ENCODE data around the gene GALNT10.

The GALNT10 gene

GRCh38 chr5:154222414-154222813, 31.9 kb downstream of the GALNT10 start:
- TF ChIP-seq CTCF (IDR thresholded peaks at IDR 0.05), result no peak
- Histone ChIP-seq H3K27ac (no peak overlapping the region), H3K4me3 (no peak overlapping the region)
- no peak for DNase-seq (ENCODE audit: low spot score)

GRCh38 chr5:154223320-154223719, 32.8 kb downstream of the GALNT10 start:
- H3K27ac ChIP-seq, result no peak overlapping the region
- DNase-seq (ENCODE audit: low spot score), result no peak
- H3K4me3 ChIP-seq, result no peak overlapping the region
- no peak for TF ChIP-seq CTCF (IDR thresholded peaks at IDR 0.05)

- no peak for DNase-seq (ENCODE audit: low spot score)
- H3K4me3 ChIP-seq, result no peak overlapping the region
- no peak for TF ChIP-seq CTCF (IDR thresholded peaks at IDR 0.05)
- H3K27ac ChIP-seq, result no peak overlapping the region
These were observed 36.6 kb downstream of the GALNT10 start for GRCh38 chr5:154227090-154227489.

GRCh38 chr5:154228696-154229095, 38.2 kb downstream of the GALNT10 start:
- Histone ChIP-seq H3K27ac (no peak overlapping the region), H3K4me3 (no peak overlapping the region)
- DNase-seq (ENCODE audit: low spot score), result peak; percentile 16
- no peak for TF ChIP-seq CTCF (IDR thresholded peaks at IDR 0.05)

GRCh38 chr5:154230526-154230925, 40.0 kb downstream of the GALNT10 start:
- Histone ChIP-seq H3K4me3 (no peak overlapping the region), H3K27ac (no peak overlapping the region)
- no peak for TF ChIP-seq CTCF (IDR thresholded peaks at IDR 0.05)
- DNase-seq (ENCODE audit: low spot score), result no peak

- DNase-seq (ENCODE audit: low spot score), result no peak
- H3K27ac ChIP-seq, result no peak overlapping the region
- no peak for TF ChIP-seq CTCF (IDR thresholded peaks at IDR 0.05)
- H3K4me3 ChIP-seq, result no peak overlapping the region
These were observed 44.0 kb downstream of the GALNT10 start for GRCh38 chr5:154234551-154234950.

GRCh38 chr5:154236011-154236410, 45.5 kb downstream of the GALNT10 start:
- no peak for TF ChIP-seq CTCF (IDR thresholded peaks at IDR 0.05)
- Histone ChIP-seq H3K4me3 (no peak overlapping the region), H3K27ac (no peak overlapping the region)
- no peak for DNase-seq (ENCODE audit: low spot score)
